NCI-H524 (cell line): ENCODE results near the gene RASL10A.

Experiments
- DNase-seq, 2 experiments: peaks; one replicate each; lab custom pipeline; 2025; lab: John Stamatoyannopoulos, UW

RASL10A gene

GRCh38 chr22:29339381-29340235, 24.1 kb upstream of the RASL10A start:
- DNase-seq = no peak

DNA sequence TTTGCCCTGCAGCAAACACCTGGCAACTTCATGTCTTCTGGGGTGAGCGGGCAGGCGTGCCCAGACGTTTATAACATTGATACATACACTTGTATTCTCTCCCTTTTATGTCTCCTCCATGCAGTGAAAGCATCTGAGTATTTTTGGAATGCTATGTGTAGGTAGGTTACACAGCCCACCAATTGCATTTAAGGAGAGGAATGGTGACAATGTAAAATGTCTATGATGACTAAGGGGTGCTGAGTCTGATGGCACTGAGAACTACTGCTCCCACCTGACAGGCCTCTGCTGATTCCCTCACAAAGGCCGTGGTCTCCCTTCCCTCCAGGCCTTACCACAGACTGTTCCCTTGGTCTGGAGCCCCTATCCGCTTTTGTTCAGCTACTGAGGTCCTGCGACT, 22.9 kb upstream of the RASL10A start:
- DNase-seq = no peak

- DNase-seq = no peak
These were observed 22.3 kb upstream of the RASL10A start for GRCh38 chr22:29337631-29338284.

- no peak for DNase-seq
These were observed 21.4 kb upstream of the RASL10A start for GRCh38 chr22:29336751-29337490.

DNA sequence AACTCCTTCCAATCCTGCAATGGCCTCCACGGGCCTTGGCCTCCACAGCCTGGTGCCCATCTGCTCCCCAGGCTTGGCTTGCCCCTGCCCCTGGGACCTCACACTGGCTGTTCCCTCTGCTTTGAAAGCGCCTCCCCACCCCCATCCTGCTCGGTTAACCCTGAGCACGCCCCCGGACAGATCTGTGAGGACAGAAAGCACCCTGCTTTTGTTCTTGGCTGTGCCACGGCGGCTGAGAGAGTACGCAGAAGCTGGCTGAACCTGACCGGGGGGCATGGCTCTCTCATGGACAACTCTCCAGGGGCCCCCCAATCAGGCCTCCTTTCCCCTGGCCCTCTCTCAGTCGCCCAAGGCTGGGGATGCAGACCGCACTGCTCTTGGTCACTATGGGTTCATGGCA, 20.2 kb upstream of the RASL10A start:
- no peak for DNase-seq

DNA sequence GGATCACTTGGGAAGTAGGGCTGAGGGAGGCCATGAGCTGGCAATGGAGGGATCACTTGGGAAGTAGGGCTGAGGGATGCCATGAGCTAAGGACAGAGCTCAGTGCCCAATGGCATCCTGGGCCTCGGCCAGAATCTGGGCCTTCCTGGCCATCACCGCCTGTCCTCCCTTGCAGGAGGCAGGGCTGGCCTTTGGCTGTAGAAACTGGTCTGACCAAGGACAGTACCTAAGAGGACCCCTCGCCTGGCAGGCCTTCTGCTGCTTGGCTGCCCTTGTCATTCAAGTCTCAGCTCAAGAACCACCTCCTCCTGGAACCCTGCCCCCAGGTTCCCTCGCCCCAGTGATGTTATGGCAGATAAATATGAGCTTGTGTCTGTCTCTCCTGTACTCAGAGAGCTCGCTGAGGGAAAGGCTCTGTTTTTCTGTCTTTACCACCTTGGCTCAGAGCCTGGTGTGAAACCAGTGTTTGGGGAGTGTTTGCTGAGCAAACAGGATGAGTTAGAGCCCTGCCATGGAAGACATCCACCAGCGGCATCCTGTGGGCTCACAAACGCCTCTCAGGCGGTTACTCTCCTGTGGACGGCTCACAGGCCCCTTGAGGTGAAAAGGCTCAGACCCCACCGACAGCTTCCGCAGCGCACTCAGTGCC, 19.3 kb upstream of the RASL10A start:
- DNase-seq = no peak

DNA sequence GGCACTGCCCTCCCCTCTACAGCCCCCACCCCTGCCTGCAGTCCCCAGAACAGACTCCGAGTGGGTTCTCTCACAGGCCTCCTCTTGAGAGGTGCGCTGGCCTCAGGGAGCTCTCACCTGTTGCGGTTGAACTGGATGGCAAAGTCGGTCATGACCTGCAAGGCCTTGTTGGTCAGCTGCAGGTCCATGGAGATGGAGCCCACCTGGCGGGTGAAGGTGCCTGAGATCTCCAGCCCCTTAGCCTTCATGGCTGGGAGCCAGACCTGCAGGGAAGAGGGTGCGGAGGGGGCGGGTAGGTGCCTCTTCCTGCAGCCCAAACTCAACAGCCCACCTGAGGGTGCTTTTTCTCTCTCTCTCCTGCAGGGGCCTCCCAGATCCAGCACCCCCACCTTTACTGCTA, 18.7 kb upstream of the RASL10A start:
- no peak for DNase-seq

DNA sequence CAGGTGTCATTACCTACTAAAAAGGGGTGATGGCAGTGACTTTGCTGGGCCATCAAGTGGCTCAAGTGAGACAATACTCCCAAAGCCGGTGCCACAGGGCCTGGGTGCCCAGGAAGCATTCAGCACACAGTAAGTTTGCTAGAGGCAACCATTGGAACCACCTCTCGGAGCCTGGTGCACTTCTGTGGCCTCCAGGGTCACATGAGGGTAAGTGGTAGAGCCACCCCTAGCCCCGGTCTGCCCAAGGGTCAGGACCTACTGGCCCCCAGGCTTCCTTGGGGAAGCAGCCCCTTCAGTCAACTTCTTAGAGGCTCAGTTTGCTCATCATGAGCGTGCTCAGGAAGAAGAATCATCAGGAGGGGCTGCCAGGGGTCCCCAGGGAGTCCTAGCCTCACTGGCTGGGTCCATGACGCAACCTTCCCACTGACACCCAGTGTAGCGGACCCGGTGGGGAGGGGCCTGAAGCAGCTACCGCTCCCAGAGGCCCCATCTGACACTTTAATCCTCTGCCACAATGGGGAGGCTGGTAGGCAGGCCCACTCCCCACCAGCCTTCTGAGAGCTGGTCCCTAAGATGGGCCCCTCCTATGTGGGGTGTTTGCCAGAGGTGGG, 17.5 kb upstream of the RASL10A start:
- no peak for DNase-seq

- no peak for DNase-seq
These were observed 16.3 kb upstream of the RASL10A start for GRCh38 chr22:29331658-29332300.

DNA sequence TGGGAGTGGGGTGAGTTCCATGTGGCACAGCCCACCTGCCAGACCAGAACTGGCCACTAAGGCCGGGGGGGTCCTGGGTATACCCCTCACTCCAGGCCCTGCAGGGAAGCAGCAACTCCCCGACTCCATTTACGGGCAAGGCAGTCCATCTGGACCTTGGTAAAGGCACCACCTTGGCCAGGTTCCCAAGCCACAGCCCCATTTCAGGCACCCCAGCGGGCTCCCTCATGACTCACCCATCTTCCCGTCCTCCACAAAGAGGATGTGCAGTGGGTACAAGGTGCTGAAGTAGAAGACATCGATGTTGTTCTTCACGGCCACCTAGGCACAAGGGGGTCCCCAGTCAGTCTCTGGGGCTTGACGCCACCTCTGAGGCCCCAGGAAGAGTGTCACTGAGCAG, 15.7 kb upstream of the RASL10A start:
- no peak for DNase-seq

- DNase-seq = no peak
These were observed 15.3 kb upstream of the RASL10A start for GRCh38 chr22:29330753-29331152.

GRCh38 chr22:29330291-29330690, 14.8 kb upstream of the RASL10A start:
- DNase-seq = no peak

GRCh38 chr22:29329581-29329980, 14.1 kb upstream of the RASL10A start:
- DNase-seq = no peak

DNA sequence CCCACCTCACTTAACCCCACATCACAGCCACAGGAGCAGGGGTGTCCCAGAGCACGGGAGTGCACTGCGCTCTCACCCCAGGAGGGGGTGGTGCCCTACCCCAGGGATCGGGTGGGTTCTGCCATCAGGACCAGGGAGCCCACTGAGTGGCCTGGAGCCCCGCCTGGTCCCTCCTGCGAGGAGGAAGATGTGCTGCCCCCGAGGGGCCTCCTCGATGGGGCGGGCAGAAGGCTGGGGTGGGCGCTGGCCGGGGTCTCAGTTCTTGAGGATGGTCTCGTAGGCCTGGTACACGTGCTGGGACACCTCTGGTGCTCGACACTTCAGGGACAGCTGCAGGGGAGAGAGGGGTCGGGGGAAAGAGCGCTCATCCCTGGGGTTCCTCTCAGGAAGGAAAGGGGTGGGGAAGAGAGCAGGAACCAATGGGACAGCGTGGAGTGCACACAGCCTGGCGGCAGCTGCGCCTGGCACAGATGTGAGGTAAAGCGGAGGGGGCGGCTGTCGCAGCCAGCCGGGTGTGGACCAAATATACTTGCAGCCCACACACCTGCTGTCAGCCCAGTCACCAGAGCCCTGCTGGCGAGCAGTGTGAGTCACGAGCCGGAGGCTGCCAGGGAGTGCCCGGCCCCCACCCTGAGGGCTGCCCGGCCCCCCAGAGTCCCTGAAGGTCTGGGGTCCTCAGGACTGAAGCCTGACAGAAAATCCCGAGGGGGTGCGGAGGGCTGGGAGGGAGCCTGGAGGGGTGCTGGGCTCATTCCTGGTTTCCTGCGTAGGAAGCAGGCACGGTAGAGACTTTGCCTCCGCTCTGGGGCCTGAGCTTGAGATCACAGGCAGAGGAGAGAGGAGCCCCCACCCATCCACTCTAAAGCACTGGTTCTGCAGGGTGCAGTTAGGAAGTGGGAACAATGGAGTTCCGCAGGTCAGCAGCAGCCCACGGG, 13.3 kb upstream of the RASL10A start:
- peak in 1 of 2 experiments; percentile 81 for DNase-seq

GRCh38 chr22:29328055-29328454, 12.6 kb upstream of the RASL10A start:
- no peak for DNase-seq

DNA sequence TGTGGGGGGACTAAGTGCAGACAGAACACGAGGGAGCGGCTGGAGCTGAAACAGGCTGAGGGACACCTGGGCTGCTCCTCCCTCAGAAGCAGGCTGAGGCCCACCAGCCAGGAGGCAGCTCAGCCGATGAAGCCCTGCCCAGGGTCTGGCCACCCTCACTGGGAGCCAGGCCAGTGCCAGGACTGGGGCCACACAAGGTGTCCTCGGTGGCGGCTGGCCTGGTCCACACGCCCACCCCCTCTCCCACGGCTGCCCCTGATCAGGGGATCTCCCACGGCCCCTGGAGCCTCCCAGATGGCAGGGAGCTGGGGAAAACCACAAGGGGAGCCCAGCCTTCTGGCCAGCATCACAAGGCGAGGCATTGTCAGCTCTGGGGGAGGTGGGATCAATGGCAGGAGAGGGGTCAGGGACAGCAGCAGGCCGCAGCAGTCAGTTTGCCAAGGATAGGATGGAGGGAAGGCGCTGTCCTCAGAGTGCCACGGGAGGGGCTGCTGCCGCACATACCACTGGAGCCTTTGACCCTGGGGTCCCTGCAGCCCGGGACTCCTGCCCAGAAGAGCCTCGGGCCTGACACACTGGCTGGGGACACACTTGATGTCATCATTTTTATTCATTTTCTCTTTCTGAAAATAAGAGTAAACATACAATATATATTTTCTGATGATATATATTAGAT, 11.7 kb upstream of the RASL10A start:
- DNase-seq = no peak

- no peak for DNase-seq
These were observed 11.0 kb upstream of the RASL10A start for GRCh38 chr22:29326481-29326880.

- DNase-seq = no peak
These were observed 10.4 kb upstream of the RASL10A start for GRCh38 chr22:29325785-29326315.

DNA sequence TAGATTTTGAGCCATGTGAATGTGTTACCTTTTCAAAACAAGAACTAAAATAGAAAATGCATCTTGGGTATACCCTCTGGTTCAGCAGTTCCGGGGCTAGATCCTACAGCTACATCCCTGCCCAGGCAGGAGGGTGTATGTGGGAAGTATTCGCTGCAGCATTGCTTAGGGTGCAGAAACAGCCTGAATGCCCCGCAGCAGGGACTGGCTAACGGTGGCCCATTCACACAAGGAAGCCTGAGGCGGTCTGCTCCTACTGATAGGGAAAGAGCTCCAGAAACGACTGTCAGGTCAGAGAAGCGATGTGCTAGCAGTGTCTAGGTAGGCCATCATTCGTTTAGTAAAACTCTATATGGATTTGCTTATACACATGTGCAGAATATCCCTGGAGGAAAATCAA, 9.9 kb upstream of the RASL10A start:
- DNase-seq = no peak
